ENCODE results near the gene SELE.

DNA sequence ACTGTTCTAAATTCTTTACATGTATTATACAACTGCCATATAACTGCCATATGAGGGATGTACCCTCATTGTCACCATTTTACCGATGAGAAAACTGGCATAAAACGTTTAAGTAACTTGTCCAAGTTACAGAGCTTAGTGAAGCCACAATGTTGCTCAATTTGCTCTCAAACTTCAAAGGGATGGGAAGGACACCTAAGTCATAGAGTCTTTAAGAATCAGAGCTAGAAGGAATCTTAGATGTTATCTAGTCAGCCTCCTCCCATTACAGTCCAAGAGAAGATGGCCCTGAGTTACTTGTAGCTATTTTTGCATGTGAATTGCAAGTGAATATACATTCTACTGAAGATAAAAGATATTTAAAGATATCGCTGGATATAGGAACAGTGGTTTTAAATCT, 54.2 kb downstream of the SELE start:
- TF ChIP-seq, protein P1, sequence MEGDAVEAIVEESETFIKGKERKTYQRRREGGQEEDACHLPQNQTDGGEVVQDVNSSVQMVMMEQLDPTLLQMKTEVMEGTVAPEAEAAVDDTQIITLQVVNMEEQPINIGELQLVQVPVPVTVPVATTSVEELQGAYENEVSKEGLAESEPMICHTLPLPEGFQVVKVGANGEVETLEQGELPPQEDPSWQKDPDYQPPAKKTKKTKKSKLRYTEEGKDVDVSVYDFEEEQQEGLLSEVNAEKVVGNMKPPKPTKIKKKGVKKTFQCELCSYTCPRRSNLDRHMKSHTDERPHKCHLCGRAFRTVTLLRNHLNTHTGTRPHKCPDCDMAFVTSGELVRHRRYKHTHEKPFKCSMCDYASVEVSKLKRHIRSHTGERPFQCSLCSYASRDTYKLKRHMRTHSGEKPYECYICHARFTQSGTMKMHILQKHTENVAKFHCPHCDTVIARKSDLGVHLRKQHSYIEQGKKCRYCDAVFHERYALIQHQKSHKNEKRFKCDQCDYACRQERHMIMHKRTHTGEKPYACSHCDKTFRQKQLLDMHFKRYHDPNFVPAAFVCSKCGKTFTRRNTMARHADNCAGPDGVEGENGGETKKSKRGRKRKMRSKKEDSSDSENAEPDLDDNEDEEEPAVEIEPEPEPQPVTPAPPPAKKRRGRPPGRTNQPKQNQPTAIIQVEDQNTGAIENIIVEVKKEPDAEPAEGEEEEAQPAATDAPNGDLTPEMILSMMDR (IDR thresholded peaks at IDR 0.05; ENCODE audit: low read depth, low read length, missing input control), result no peak
- TF ChIP-seq TAF1 (conservative IDR thresholded peaks at IDR 0.05), result no peak
- TF ChIP-seq, protein P2, sequence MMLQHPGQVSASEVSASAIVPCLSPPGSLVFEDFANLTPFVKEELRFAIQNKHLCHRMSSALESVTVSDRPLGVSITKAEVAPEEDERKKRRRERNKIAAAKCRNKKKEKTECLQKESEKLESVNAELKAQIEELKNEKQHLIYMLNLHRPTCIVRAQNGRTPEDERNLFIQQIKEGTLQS (IDR thresholded peaks at IDR 0.05), result no peak
- no peak for TF ChIP-seq JUND (IDR thresholded peaks at IDR 0.05)
- no peak for TF ChIP-seq RAD21 (IDR thresholded peaks at IDR 0.05)
- TF ChIP-seq GABPA (IDR thresholded peaks at IDR 0.05 in 1 of 2, conservative IDR thresholded peaks at IDR 0.05 in 1 of 2), result no peak
- TF ChIP-seq FOXA1 (IDR thresholded peaks at IDR 0.05), result no peak
- TF ChIP-seq REST (IDR thresholded peaks at IDR 0.05), result no peak
- no peak for TF ChIP-seq RXRA (IDR thresholded peaks at IDR 0.05)
